Lung (tissue), 12 donors: ENCODE results near the gene MKKS. TPM values are rescaled to one million over a fixed set of nuclear protein-coding genes. Genes with fewer than 3 reads are reported as not detected.

Source experiments
- ATAC-seq: fragments of 200-7000 bp; cut with Tn5 transposase; one replicate; pipeline ENCODE4 v1.9.1; 2020; ENCODE audit warnings: moderate number of reproducible peaks; ENCODE audit not compliant: insufficient read depth, low FRiP score
- DNase-seq, 3 donors: peaks; one replicate each; pipeline ENCODE4 v3.0.0-alpha.2; 2013 to 2017
- H3K27ac ChIP-seq, 2 donors: one replicate each; pipeline ENCODE4 v1.5.1; 2013; ENCODE audit warnings: mild to moderate bottlenecking in 2 of 2, moderate library complexity in 2 of 2, control low read depth in 1 of 2, inconsistent platforms in 1 of 2, low read depth in 1 of 2, low read length in 1 of 2
- H3K27me3 ChIP-seq, 3 donors: one replicate each; pipeline ENCODE4 v1.5.1; 2013; ENCODE audit warnings: low read length in 2 of 3; ENCODE audit not compliant: control insufficient read depth in 3 of 3, insufficient read depth in 3 of 3
- H3K36me3 ChIP-seq, 4 donors: one replicate each; pipeline ENCODE4 v1.5.1; 2013; ENCODE audit warnings: low read length in 4 of 4, mild to moderate bottlenecking in 1 of 4, moderate library complexity in 1 of 4; ENCODE audit not compliant: control insufficient read depth in 4 of 4, insufficient read depth in 4 of 4
- H3K4me1 ChIP-seq, 5 donors: one replicate each; pipeline ENCODE4 v1.5.1; 2013; ENCODE audit warnings: low read length in 5 of 5, mild to moderate bottlenecking in 2 of 5, moderate library complexity in 1 of 5; ENCODE audit not compliant: control insufficient read depth in 5 of 5, insufficient read depth in 5 of 5
- H3K4me3 ChIP-seq: one replicate; pipeline ENCODE4 v1.5.1; 2013; ENCODE audit warnings: mild to moderate bottlenecking, control low read depth, moderate library complexity
- H3K9ac ChIP-seq, 2 donors: one replicate each; pipeline ENCODE4 v1.5.1; 2013; ENCODE audit warnings: low read length in 2 of 2, control low read depth in 1 of 2; ENCODE audit not compliant: insufficient read depth in 1 of 2
- H3K9me3 ChIP-seq, 4 donors: one replicate each; pipeline ENCODE4 v1.5.1; 2013; ENCODE audit warnings: low read length in 3 of 4, mild to moderate bottlenecking in 1 of 4, moderate library complexity in 1 of 4; ENCODE audit not compliant: control insufficient read depth in 4 of 4, insufficient read depth in 3 of 4
- CTCF ChIP-seq: IDR thresholded peaks from 2 replicates; pipeline ENCODE4 v1.5.1; 2012; ENCODE audit warnings: mild to moderate bottlenecking; ENCODE audit errors: control extremely low read depth, extremely low read depth
- WGBS, 2 donors: extraction: QIAGEN DNeasy Blood & Tissue Kit; methylation state at CpG; one replicate each; pipeline ENCODE4 v1.1.7; 2013; 5-methylcytosine and 5-hydroxymethylcytosine counted together
- polyA plus RNA-seq, 2 donors: library from polyadenylated mRNA; stranded (reverse); fragments of 200-250 nt; gene quantifications; one replicate each; pipeline ENCODE4 v1.2.1, GENCODE V29; 2013
- total RNA-seq, 2 donors: library from RNA; depleted of rRNA in 1 of 2; stranded (reverse); fragments of >200 nt in 1 of 2; gene quantifications; one replicate each; pipeline ENCODE4 v1.2.1, GENCODE V29; 2014 to 2021
- donor health status: control.
- donor health status: control.
- donor health status: Bipolar disorder and iron deficiency.
- donor health status: healthy.
- donor health status: DM: yes; HTN: yes; CAD: no.

MKKS gene
- total and polyA plus RNA-seq, 4 donors, result 12.3 to 15.1 (median 13.1) TPM

- H3K4me1 ChIP-seq, result peaks cover 0 to 4% (median 0%) of the 10 kb centered on the region in 5 donors
- no peak for TF ChIP-seq CTCF
- ATAC-seq (no peak), DNase-seq (no peak)
- no peaks in the 10 kb centered on the region for H3K36me3 ChIP-seq
- H3K27ac ChIP-seq, result no peak overlapping the region
- no peaks in the 10 kb centered on the region for H3K27me3 ChIP-seq
- H3K4me3 ChIP-seq, result no peak overlapping the region
- H3K9ac ChIP-seq, result no peak overlapping the region
- H3K9me3 ChIP-seq, result no peaks in the 10 kb centered on the region
- WGBS, 2 donors, result 93 to 97% methylated on average over 2 of the region's 2 CpGs
Measured at GRCh38 chr20:10449270-10449669, 15.2 kb upstream of the MKKS start.

DNA sequence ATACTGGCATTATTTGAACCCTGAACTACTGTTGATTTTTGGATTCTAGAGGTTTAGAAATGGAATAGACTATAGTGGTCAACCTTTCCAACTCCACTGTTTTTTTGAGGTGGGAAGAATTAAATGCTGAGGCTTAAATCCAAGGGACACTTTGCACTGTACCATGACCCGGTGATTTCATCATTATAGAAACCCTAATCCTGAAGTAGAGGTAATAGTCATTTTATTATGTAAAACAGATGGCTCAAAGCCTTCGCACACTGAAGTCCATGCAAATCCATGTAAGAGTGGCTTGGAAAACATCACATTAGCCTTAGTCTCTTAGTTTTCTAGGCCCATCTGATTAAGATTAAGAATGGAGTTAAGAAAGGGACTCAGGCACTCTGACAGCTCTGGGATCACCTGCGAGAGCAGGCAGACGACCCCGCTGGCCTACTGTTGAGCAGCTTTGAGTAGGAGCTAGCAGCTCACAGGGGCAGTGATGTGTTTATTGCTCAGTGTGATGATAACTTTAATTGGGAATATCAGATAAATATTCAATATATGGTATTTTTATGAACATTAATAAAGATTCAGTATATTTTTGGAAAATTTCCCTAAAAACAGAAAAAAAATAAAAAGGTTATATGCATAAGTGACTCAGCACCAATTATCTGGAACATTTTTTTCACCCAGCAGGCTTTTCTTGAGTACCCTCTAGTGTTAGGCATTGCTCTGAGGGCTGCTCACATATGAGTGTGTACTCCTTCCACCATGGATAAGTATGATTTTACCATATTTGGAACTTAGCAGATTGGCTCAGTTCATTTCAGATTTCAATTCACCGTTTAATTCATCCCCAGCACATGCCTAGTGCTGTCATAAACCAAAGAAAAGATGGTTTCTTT, 14.5 kb upstream of the MKKS start:
- no peak for ATAC-seq
- TF ChIP-seq CTCF, result no peak
- Histone ChIP-seq H3K27me3 (no peaks in the 10 kb centered on the region), H3K9ac (no peak overlapping the region), H3K4me3 (no peak overlapping the region), H3K36me3 (no peaks in the 10 kb centered on the region), H3K27ac (no peak overlapping the region), H3K9me3 (no peaks in the 10 kb centered on the region), H3K4me1 (peaks cover 0 to 4% (median 0%) of the 10 kb centered on the region in 5 donors)
- WGBS, 2 donors, result 88 to 91% methylated on average over 6 of the region's 6 CpGs
- DNase-seq, result no peak

DNA sequence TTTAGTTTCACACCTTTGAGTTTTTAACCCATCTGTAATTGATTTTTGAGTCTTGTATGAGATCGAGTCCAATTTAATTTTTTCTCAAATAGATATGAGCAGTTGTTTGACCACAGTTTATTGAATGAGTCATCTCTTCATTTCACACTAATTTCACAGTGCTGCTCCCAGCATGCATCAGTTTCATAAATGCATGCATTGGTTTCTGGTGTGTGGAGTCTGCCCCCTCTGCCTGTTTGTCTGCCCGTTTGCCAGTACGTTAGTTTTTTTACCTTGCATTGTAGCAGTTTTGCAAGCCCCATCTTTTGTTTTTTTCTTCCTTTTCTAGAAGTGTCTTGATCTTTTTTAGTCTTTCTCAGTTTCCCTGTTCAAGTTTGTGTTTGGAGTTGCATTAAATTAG, 13.0 kb upstream of the MKKS start:
- no peaks in the 10 kb centered on the region for H3K9me3 ChIP-seq
- H3K27ac ChIP-seq, result no peak overlapping the region
- DNase-seq, result peak in 1 of 3 donors; percentile 29
- H3K27me3 ChIP-seq, result no peaks in the 10 kb centered on the region
- TF ChIP-seq CTCF, result no peak
- no peak overlapping the region for H3K9ac ChIP-seq
- no peak overlapping the region for H3K4me3 ChIP-seq
- H3K36me3 ChIP-seq, result no peaks in the 10 kb centered on the region
- 14 to 31% methylated on average over 3 of the region's 3 CpGs for WGBS, 2 donors
- ATAC-seq, result no peak
- H3K4me1 ChIP-seq, result peaks cover 0 to 4% (median 0%) of the 10 kb centered on the region in 5 donors
